ENCODE data around the gene NOX5.

Gene NOX5

GRCh38 chr15:69026355-69026754 is 11.9 kb downstream of the NOX5 start:
- no peak for DNase-seq

DNA sequence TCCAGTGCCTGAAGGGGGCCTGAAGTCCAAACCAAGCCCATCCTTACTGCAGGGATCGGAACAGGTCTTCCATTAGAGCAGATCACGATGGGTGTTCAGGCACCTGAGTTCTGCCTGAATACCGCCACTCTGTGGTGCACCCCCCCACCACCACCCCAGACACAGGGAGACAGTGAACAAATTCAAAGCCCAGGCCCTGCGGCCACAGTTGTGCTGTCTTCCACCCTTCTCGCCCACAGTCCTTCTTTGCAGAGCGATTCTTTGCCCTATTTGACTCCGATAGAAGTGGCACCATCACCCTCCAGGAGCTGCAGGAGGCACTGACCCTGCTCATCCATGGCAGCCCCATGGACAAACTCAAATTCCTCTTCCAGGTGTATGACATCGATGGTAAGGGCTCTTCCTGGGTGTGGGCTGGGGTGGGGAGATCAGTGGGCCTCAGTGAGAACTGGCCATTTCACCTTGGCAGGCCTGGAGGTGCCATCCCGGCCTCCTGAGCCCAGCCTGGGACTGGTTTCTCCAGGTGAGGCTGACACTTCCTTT is 13.6 kb downstream of the NOX5 start:
- DNase-seq: no peak

DNA sequence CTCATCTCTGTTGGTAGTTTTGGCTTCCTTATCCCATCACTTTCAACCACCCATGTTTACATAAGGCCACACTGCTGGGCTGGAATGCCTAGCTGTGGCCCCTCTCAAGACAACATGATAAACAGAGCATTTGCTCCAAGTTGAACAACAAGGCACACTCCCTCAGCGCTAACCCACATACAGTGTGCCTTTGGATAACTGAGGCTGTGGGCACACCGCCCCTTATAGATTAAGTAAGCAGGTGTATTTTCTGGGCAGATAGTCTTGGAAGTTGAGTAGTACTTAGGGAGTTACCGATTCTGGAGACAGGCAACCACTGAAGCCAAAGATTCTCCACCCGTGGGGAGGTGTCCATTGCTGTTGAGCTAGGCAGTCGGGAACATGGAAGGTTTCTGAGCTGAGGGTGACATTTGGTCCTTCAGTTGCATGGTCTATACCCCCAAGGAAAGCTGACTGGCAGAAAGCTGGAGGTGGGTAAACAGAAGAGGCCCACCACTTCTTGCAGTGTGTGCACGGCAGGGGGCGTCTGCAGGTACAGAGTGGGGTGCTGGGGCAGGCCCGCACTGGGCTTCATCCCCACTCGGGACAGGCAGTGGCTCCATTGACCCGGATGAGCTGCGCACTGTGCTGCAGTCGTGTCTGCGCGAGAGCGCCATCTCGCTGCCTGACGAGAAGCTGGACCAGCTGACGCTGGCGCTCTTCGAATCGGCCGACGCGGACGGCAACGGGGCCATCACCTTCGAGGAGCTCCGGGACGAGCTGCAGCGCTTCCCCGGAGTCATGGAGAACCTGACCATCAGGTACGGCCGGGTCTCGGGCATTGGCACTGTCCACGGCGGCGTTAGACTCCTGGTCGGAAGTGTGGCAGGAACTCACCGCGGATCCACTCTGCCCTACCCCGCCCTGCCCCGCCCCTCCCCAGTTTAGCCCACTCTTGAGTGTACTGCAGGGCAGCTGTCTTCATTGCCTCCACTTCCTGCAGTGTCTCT is 16.8 kb downstream of the NOX5 start:
- no peak for DNase-seq

DNA sequence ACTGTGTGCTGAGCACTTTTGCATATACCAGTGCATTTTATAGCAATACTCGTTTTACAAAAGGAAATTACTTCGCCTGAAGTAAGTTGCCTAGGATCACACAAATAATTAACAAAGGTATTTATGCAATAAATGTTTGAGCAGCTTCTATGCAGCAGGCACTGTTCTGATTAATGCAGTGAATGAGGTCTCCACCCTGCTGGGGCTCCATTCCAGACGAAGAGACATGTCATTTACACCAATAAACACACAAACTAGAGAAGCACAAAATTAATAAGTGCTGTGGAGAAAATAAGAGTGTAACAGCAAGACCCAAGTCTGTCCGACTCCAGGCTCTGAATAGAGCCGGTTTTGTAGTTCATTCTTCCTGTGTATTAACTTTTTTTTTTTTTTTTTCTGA is 17.5 kb downstream of the NOX5 start:
- DNase-seq: no peak

DNA sequence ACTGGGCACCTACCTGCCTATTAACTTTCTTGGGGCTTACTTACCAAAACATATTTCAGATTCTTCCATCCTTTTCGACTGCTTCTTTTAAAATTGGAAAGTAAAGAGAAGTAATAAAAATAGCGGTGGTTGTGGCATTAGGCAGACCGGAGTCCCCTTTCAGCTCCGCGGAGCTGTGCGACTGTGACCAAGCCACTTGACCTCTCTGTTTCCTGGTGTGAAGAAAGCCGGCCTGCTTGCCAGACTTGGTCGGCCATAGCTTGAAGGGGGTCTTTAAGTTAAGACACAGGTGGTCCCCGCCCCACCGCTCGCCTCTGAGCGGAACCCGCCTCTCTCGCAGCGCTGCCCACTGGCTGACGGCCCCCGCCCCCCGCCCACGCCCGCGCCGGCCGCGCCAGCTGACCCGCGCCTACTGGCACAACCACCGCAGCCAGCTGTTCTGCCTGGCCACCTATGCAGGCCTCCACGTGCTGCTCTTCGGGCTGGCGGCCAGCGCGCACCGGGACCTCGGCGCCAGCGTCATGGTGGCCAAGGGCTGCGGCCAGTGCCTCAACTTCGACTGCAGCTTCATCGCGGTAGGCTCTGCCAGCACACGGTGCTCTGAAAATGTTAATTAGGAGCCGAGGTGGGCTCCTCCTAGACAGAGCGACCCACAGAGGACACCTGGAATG is 18.3 kb downstream of the NOX5 start:
- DNase-seq: no peak

GRCh38 chr15:69034352-69034751 is 19.9 kb downstream of the NOX5 start:
- no peak for DNase-seq

- DNase-seq: peak; percentile 26
Measured at GRCh38 chr15:69035205-69035917, 20.9 kb downstream of the NOX5 start.

GRCh38 chr15:69035918-69036258 is 21.4 kb downstream of the NOX5 start:
- DNase-seq: no peak

DNA sequence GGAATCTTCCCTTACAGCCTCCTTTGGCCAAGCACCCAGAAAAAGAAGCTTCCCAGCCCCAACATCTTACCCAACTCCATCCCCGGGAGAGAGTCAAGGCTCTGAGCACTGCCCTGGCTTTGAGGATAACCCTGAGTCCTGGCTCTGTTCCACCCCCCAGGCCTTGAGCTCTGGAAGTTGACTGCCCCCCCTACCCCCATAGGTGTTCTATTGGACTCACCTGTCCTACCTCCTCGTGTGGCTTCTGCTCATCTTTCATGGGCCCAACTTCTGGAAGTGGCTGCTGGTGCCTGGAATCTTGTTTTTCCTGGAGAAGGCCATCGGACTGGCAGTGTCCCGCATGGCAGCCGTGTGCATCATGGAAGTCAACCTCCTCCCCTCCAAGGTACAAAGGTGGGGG is 22.3 kb downstream of the NOX5 start:
- DNase-seq: no peak

DNA sequence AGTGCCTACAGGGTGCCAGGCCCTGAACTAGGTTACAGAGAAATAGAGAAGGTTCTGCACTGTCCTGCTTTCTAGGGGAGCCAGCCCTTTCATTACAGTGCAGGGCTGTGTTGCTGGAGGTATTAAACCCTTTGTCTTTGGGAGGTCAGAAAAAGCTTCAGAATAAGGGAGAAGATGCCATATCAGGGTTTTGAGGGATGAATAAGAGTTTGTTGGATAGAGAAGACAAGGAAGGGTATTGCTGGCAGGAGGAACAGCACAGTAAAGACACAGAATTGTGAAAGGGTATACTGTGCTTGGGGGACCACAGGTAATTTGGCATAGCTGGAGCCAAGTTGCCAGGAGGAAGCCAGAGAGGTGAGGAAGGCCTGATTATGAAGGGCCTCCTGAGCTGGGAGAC is 23.0 kb downstream of the NOX5 start:
- no peak for DNase-seq

DNA sequence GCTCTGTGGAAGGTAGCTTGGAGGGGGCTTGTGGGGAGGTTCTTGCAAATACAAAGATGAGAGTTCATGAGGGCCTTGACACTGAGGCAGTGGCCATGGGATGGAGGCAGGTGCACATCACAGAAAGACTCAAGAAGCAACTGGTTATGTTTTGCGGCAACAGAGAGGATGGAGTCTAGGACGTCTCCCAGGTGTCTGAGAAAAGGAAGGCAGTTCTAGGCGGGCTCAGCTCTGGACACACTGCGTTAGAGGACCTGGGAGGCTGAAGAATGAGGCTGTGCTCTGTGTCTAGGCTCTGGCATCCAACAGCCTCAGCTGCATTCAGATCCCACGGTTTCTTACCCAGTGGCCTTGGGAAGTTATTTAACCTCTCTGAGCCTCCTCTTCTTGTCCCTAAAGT is 23.5 kb downstream of the NOX5 start:
- no peak for DNase-seq

GRCh38 chr15:69038508-69038907 is 24.0 kb downstream of the NOX5 start:
- DNase-seq: no peak

- no peak for DNase-seq
Measured at GRCh38 chr15:69039516-69040225, 25.2 kb downstream of the NOX5 start.

GRCh38 chr15:69042531-69042930 is 28.0 kb downstream of the NOX5 start:
- no peak for DNase-seq

- no peak for DNase-seq
Measured at GRCh38 chr15:69045802-69046201, 31.3 kb downstream of the NOX5 start.

- no peak for DNase-seq
Measured at GRCh38 chr15:69046781-69047180, 32.3 kb downstream of the NOX5 start.

- DNase-seq: no peak
Measured at GRCh38 chr15:69049976-69050375, 35.5 kb downstream of the NOX5 start.

DNA sequence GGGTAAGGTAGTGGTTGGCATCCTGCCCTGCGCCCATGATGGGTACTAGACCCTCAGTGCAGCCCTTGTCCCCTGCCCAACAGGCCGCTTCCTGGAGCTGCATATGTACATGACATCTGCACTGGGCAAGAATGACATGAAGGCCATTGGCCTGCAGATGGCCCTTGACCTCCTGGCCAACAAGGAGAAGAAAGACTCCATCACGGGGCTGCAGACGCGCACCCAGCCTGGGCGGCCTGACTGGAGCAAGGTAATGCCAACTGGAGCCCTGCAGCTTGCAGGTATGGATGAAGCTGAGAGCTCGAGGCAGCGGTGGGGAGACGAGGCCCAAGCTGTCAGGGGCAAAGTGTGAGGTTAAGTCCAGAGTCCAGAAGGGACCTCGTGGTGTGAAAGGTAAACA is 40.8 kb downstream of the NOX5 start:
- no peak for DNase-seq

DNA sequence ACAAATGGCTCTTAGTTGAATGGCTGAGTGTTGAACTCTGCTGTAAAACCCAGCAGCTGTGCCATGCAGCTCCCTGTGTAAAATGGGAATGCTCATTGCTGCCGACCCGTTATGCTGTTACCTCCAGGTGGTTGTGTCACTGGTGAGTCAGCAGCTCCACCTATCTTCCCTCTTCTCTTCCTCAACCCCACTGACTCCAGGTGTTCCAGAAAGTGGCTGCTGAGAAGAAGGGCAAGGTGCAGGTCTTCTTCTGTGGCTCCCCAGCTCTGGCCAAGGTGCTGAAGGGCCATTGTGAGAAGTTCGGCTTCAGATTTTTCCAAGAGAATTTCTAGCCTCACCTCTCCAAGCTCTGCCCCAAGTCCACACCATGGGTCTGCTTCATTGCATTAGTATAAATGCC is 41.9 kb downstream of the NOX5 start:
- DNase-seq: no peak

- peak; percentile 61 for DNase-seq
Measured at GRCh38 chr15:69058830-69059556, 44.5 kb downstream of the NOX5 start.

GRCh38 chr15:69059557-69059943 is 45.1 kb downstream of the NOX5 start:
- no peak for DNase-seq

GRCh38 chr15:69060041-69060481 is 45.6 kb downstream of the NOX5 start:
- DNase-seq: no peak
